H1 (cell line): ENCODE measurements around the gene DPEP2NB. TPM values are rescaled to one million over a fixed set of nuclear protein-coding genes. Genes with fewer than 3 reads are reported as not detected.

ENCODE experiments used
- ATF3 ChIP-seq: IDR thresholded peaks from 2 replicates; pipeline ENCODE4 v1.6.1; 2011; ENCODE audit warnings: low read depth, mild to moderate bottlenecking, low read length; ENCODE audit not compliant: insufficient read depth
- CHD2 ChIP-seq: IDR thresholded peaks from 2 replicates; pipeline ENCODE4 v1.6.1; 2012; ENCODE audit warnings: low read length, improper control_type of control experiment
- CHD7 ChIP-seq: fragments of 300-600 bp; sonication (generic); IDR thresholded peaks from 2 replicates; pipeline ENCODE4 v1.7.1; 2012; ENCODE audit warnings: low read length, moderate library complexity, mild to moderate bottlenecking, inconsistent platforms; ENCODE audit not compliant: insufficient replicate concordance
- EP300 ChIP-seq, 2 experiments: IDR thresholded peaks; 1 replicate in 1 of 2; 2 replicates in 1 of 2; pipeline ENCODE4 v1.6.1; 2011 to 2012; ENCODE audit warnings: low read depth in 2 of 2, low read length in 2 of 2, mild to moderate bottlenecking in 2 of 2, borderline replicate concordance in 1 of 2, inconsistent platforms in 1 of 2, moderate library complexity in 1 of 2
- JUND ChIP-seq: IDR thresholded peaks from 2 replicates; pipeline ENCODE4 v1.6.1; 2011; ENCODE audit warnings: mild to moderate bottlenecking, improper control_type of control experiment, low read length
- KDM5A ChIP-seq: fragments of 200-600 bp; IDR thresholded peaks from 2 replicates; pipeline ENCODE4 v1.7.1; 2012; ENCODE audit warnings: mild to moderate bottlenecking, low read length, inconsistent platforms, mixed read lengths
- MAX ChIP-seq: IDR thresholded peaks from 2 replicates; pipeline ENCODE4 v1.6.1; 2012; ENCODE audit warnings: inconsistent platforms
- RBBP5 ChIP-seq: IDR thresholded peaks from 2 replicates; pipeline ENCODE4 v1.7.1; 2012; ENCODE audit warnings: low read depth, mild to moderate bottlenecking, inconsistent platforms, low read length, moderate library complexity, borderline replicate concordance
- RFX5 ChIP-seq: IDR thresholded peaks from 2 replicates; pipeline ENCODE4 v1.6.1; 2011; ENCODE audit warnings: low read depth, low read length, improper control_type of control experiment, borderline replicate concordance
- polyA plus RNA-seq, 7 experiments: library from polyadenylated mRNA; depleted of rRNA in 3 of 7; stranded (reverse) in 5 of 7; unstranded in 2 of 7; fragments of >200 nt in 5 of 7; fragments of 200-250 nt in 2 of 7; gene quantifications; 1 replicate in 5 of 7; 2 replicates in 1 of 7; 4 replicates in 1 of 7; pipeline versions ENCODE4 v1.2.1 to v1.2.3, GENCODE V29; 2011 to 2013; ENCODE audit warnings: missing spikeins in 2 of 7, mixed read lengths in 2 of 7
- total RNA-seq: library from RNA; stranded (reverse); fragmentation: NEBNext Ultra II Directional; extraction: Animal tissue kit (Norgen Biotek cat#: 25700); gene quantifications from 2 replicates; pipeline ENCODE4 v1.2.1, GENCODE V29; 2021

The DPEP2NB gene
- total and polyA plus RNA-seq, 2 of the 8 experiments (the other 6 are each of a cell fraction or from before 2014, with no cell fraction given), result not detected

- TF ChIP-seq CHD7 (no peak), RFX5 (no peak), MAX (no peak), ATF3 (no peak), EP300 (IDR thresholded peaks at IDR 0.05; ENCODE audit: borderline replicate concordance in 1 of 2, low read depth in 2 of 2, low read length in 2 of 2) (no peak), JUND (no peak), KDM5A (no peak), RBBP5 (no peak), CHD2 (no peak)
These were observed 10.5 kb downstream of the DPEP2NB start (continued) for GRCh38 chr16:68005211-68005610.
